GM12891 (cell line): Measurements from ENCODE around the gene MYO18A.

Source experiments
- POLR2A ChIP-seq: IDR thresholded peaks from 2 replicates; pipeline ENCODE4 v1.6.1; 2011; ENCODE audit warnings: low read depth, low read length, control low read depth
- POLR2AphosphoS5 ChIP-seq: IDR thresholded peaks from 2 replicates; pipeline ENCODE4 v1.6.1; 2011; ENCODE audit warnings: low read depth, low read length, control low read depth
- POU2F2 ChIP-seq: IDR thresholded peaks from 2 replicates; pipeline ENCODE4 v1.6.1; 2011; ENCODE audit warnings: low read depth, mild to moderate bottlenecking, control low read depth, low read length, moderate library complexity
- SPI1 ChIP-seq: IDR thresholded peaks from 2 replicates; pipeline ENCODE4 v1.6.1; 2011; ENCODE audit warnings: low read depth, low read length, control low read depth

GRCh38 chr17:29163563-29163962 lies 16.6 kb downstream of the MYO18A start:
- TF ChIP-seq POLR2A (no peak), POLR2AphosphoS5 (no peak), SPI1 (no peak), POU2F2 (no peak)
